GM12874 (cell line): ENCODE results near the gene KRTAP10-1.
"Not testable (repeated sequence)": the region's sequence is repeated elsewhere in the genome, so short reads cannot be mapped to it uniquely, and the experiment has no call there.

Experiments used
- TF ChIP-seq, protein P1 (sequence below): IDR thresholded peaks from 2 replicates; pipeline ENCODE4 v1.5.1; 2011; ENCODE audit warnings: low read depth, mild to moderate bottlenecking, control low read depth, low read length, moderate library complexity; ENCODE audit not compliant: insufficient read depth

KRTAP10-1 gene

DNA sequence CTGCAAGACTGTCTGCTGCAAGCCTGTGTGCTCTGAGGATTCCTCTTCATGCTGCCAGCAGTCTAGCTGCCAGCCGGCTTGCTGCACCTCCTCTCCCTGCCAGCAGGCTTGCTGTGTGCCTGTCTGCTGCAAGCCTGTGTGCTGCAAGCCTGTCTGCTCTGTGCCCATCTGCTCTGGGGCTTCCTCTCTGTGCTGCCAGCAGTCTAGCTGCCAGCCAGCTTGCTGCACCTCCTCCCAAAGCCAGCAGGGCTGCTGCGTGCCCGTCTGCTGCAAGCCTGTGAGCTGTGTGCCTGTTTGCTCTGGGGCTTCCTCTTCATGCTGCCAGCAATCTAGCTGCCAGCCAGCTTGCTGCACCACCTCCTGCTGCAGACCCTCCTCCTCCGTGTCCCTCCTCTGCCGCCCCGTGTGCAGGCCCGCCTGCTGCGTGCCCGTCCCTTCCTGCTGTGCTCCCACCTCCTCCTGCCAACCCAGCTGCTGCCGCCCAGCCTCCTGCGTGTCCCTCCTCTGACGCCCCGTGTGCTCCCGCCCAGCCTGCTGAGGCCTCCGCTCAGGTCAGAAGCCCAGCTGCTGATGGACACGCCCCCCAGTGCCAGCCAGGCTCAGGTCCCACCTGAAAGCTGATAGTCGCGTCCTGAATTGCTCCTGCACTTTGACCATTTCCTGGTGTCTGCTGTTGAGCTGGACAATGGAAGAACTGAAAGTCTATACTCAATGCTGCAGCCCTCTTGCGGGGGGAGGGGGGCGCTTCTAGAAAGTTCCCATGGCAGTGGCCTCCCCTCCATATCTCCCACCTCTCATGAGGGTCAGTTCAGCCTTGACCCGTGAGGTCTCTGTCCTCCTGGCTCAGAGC, 34.7 kb upstream of the KRTAP10-1 start:
- TF ChIP-seq, protein P1, sequence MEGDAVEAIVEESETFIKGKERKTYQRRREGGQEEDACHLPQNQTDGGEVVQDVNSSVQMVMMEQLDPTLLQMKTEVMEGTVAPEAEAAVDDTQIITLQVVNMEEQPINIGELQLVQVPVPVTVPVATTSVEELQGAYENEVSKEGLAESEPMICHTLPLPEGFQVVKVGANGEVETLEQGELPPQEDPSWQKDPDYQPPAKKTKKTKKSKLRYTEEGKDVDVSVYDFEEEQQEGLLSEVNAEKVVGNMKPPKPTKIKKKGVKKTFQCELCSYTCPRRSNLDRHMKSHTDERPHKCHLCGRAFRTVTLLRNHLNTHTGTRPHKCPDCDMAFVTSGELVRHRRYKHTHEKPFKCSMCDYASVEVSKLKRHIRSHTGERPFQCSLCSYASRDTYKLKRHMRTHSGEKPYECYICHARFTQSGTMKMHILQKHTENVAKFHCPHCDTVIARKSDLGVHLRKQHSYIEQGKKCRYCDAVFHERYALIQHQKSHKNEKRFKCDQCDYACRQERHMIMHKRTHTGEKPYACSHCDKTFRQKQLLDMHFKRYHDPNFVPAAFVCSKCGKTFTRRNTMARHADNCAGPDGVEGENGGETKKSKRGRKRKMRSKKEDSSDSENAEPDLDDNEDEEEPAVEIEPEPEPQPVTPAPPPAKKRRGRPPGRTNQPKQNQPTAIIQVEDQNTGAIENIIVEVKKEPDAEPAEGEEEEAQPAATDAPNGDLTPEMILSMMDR: no peak

DNA sequence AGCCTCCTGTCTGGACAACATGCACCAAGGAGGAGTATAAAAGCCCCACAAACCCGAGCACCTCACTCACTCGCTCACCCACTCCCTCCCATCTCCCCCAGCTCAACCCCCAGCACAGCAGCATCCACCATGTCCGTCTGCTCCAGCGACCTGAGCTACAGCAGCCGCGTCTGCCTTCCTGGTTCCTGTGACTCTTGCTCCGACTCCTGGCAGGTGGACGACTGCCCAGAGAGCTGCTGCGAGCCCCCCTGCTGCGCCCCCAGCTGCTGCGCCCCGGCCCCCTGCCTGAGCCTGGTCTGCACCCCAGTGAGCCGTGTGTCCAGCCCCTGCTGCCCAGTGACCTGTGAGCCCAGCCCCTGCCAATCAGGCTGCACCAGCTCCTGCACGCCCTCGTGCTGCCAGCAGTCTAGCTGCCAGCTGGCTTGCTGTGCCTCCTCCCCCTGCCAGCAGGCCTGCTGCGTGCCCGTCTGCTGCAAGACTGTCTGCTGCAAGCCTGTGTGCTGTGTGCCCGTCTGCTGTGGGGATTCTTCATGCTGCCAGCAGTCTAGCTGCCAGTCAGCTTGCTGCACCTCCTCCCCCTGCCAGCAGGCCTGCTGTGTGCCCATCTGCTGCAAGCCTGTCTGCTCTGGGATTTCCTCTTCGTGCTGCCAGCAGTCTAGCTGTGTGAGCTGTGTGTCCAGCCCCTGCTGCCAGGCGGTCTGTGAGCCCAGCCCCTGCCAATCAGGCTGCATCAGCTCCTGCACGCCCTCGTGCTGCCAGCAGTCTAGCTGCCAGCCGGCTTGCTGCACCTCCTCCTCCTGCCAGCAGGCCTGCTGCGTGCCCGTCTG, 33.8 kb upstream of the KRTAP10-1 start, which contains the start of gene KRTAP10-4:
Gene KRTAP10-4, plus strand, starts transcription at position 100 of the 827 bp plus-strand sequence. Its CDS starts 30 bp downstream, at position 130.
- TF ChIP-seq, protein P1: not testable (repeated sequence)

DNA sequence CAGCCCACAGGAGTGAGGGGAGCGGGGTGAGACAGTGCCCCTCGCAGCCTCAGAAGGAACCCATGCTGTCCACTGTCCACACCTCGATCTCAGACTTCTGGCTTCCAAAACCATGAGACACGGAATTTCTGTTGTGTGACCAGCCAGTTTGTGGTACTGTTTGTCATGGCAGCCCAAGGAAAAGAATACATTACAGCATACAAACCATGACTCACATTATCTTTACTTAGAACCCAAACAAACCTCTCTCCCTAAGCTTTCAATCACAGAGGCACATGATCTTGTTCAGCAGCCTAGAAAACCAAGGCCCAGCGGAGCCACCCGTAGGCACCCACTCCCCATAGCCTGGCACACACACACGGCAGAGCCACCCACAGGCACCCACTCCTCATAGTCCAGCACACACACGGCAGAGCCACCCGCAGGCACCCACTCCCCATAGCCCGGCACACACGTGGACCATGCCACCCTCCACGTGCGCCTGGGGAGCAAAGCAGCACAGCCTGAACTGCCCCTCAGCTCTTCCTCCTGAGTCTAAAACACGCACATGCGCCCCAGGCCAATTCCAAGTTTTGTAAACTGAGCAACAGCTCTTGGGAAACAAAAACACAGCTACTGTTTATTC, 33.1 kb upstream of the KRTAP10-1 start:
- TF ChIP-seq, protein P1: no peak

DNA sequence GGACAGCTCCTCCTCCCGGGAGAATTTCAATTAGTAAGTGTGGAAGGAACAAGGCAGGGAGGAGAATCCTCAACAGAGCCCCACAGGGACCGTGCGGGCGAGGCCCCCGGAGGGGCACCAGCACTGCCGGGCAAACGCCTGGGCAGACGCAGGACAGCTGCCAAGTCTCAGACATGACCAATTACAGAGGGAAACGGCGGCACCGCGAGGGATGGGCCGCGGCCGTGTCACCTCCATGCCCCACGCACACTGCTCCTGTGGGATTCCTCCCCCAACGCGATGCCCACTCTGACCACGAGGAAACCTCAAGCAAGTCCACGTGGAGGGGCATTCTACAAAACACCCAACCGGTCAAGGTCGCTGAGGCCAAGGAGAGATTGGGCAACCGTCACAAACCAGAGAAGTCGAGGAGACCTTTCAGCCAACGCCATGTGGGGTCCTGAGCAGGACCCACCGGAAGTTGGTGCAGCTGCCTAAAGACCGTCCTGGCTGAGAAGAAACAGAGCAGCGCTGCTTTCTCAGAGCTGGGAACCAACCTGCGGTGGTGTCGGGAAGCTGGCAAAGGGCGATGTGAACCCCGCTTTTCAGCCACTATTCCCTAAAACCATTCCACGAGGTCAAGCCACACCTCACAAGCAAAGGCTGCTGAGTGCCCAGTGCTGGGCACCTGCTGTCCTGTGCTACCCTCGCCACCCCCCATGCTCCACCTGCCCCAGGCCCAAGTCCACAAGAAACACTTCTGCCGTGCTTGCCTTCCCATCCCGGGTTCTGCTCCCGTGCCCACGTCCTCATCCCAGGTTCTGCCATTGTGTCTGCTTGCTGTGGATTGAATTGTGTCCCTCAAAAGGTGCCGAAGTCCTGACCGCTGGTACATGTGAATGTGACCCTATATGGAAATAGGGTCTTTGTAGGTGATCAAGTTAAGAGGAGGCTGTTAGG, 32.1 kb upstream of the KRTAP10-1 start:
- TF ChIP-seq, protein P1: no peak

DNA sequence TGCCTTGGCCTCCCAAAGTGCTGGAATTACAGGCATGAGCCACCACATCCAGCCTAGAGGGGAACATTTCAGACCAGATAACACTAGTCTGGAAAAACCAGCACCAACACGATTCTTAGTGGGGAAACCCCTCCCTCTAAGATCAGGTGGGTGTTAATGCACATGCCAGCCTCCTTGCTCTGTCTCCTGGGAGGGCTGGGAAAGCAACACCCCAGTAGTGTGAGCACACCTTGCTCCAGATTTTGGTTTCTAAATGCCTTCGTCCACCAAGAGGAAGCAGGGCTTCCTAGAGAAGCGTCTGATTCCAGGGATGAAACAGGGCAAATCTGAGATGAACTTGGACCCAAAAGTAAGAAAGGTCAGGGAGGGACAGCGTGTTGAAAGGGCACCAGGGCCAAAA, 31.3 kb upstream of the KRTAP10-1 start:
- TF ChIP-seq, protein P1: no peak

DNA sequence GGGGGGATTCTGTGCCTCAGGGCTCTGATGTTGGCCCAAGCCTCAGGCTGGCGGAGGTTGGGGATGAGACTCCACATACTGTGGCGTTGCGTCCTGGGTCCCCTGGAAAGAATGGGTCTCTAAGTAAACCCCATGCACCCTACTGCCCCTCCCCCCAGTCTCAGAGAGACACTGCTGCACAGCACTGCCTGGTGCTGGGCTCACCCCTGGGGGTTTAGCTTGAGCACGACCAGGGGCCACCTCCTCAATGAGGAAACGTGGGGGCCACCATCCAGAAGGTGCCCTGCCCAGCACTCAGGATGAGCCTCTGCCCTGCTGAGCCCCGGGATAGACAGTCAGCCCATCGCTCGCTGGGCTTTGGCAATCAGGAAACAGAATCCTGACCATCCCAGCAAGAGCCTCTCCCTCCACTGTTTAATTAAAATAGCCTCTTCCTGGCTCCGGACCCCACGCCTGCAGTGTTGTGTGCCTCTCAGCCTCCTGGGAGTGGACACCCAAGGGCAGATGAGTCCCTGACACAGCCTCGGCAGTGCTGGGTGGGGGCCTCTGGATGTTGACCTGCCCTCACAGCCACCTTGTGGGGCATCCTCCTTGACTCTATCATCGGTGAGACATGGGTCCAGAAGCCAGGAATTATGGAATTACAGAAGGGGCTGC, 30.0 kb upstream of the KRTAP10-1 start:
- TF ChIP-seq, protein P1: no peak
